ENCODE measurements around the gene TMOD4.

DNA sequence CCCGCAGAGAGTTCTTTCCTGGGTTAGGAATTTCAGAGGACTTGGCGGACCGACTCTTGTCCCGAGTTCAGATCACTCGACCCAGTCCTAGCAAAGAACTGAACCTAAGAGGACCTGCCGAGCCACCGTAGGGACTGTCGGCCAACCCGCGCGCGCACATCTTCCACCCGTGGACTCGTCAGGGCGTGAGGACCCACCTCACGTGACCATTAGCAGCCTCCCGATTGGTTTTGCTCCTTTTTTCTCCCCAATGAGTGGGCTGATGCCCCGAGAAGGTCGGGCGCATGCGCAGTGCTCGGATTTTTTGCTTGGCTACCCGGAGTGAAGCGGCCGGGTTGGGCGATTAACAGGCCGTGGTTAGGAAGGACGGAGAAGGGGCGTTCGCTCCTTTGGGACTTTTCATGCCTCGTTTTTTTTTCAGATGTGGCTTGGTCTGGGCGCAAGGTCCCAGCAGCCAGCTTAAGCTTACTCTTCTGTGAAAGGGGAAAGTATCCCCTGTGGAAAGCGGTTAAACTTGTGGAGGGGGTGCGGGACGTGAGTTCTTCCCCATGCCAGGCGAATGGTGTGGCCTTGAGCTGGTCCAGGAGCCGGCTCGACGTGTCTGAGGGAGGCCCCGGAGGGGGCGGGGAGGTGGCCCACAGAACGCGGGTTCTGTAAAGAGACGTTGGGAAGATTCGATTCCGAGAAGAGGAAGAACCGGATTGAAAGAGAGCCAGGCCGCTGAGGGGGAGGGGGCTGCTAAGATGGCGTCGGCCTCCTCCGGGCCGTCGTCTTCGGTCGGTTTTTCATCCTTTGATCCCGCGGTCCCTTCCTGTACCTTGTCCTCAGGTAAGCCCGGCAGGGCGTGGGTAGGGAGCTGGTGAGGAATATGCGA is 22.7 kb upstream of the TMOD4 start, which contains the start of gene PIP5K1A:
- no peak for TF ChIP-seq EZH2 (IDR thresholded peaks at IDR 0.05; ENCODE audit: low read depth)
- TF ChIP-seq, protein P1, sequence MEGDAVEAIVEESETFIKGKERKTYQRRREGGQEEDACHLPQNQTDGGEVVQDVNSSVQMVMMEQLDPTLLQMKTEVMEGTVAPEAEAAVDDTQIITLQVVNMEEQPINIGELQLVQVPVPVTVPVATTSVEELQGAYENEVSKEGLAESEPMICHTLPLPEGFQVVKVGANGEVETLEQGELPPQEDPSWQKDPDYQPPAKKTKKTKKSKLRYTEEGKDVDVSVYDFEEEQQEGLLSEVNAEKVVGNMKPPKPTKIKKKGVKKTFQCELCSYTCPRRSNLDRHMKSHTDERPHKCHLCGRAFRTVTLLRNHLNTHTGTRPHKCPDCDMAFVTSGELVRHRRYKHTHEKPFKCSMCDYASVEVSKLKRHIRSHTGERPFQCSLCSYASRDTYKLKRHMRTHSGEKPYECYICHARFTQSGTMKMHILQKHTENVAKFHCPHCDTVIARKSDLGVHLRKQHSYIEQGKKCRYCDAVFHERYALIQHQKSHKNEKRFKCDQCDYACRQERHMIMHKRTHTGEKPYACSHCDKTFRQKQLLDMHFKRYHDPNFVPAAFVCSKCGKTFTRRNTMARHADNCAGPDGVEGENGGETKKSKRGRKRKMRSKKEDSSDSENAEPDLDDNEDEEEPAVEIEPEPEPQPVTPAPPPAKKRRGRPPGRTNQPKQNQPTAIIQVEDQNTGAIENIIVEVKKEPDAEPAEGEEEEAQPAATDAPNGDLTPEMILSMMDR (conservative IDR thresholded peaks at IDR 0.05), result no peak

Measured in PC-9 (cell line).